Keratinocyte (primary cell): ENCODE results near the gene LMOD1.

ENCODE experiments used
- CTCF ChIP-seq, 3 experiments: IDR thresholded peaks in 1 of 3; conservative IDR thresholded peaks in 1 of 3; optimal IDR thresholded peaks in 1 of 3; 2 replicates in 2 of 3; 3 replicates in 1 of 3; pipeline versions ENCODE3 to v1.5.1; 2011; ENCODE audit warnings: low read length in 3 of 3, mild to moderate bottlenecking in 3 of 3, moderate library complexity in 2 of 3, control low read depth in 1 of 3, inconsistent platforms in 1 of 3; ENCODE audit not compliant: insufficient read depth in 2 of 3; ENCODE audit errors: extremely low read depth in 1 of 3
- EZH2 ChIP-seq: IDR thresholded peaks from one replicate; pipeline ENCODE4 v1.6.1; 2012; ENCODE audit warnings: inconsistent platforms, mild to moderate bottlenecking, low read length, moderate library complexity

GRCh38 chr1:201968202-201968925 lies 22.0 kb upstream of the LMOD1 start:
- TF ChIP-seq CTCF (optimal IDR thresholded peaks at IDR 0.05 in 1 of 3, IDR thresholded peaks at IDR 0.05 in 1 of 3, conservative IDR thresholded peaks at IDR 0.05 in 1 of 3; ENCODE audit: extremely low read depth in 1 of 3, insufficient read depth in 2 of 3, low read length in 3 of 3) (no peak), EZH2 (no peak)
